Transverse colon (tissue), 4 donors: ENCODE results near the gene RECK.

Experiments used
- CTCF ChIP-seq, 5 experiments: fragments of 200-600 bp in 3 of 5; fragments of 450-650 bp in 2 of 5; sonication (generic) in 3 of 5; IDR thresholded peaks; 1 replicate in 2 of 5; 2 replicates in 3 of 5; pipeline ENCODE4 v1.5.1; 2016 to 2017; ENCODE audit warnings: antibody characterized with exemption in 5 of 5, inconsistent platforms in 3 of 5, mild to moderate bottlenecking in 2 of 5, moderate library complexity in 1 of 5
- POLR2A ChIP-seq: fragments of 450-650 bp; IDR thresholded peaks from one replicate; pipeline ENCODE4 v1.6.1; 2016; ENCODE audit warnings: antibody characterized with exemption, mild to moderate bottlenecking, moderate library complexity
- POLR2AphosphoS5 ChIP-seq, 3 donors: sonication (generic); formaldehyde crosslinking; IDR thresholded peaks; one replicate each; pipeline ENCODE4 v1.6.1; 2016; ENCODE audit warnings: antibody characterized with exemption in 3 of 3

GRCh38 chr9:36031774-36032555, 4.7 kb upstream of the RECK start:
- TF ChIP-seq POLR2A (no peak), CTCF (IDR thresholded peaks at IDR 0.05) (no peak), POLR2AphosphoS5 (IDR thresholded peaks at IDR 0.05) (no peak)
